HG03439 (cell line): ENCODE results near the gene NKTR.

Source experiments
- ATAC-seq: cut with Tn5 transposase; IDR thresholded peaks from one replicate; pipeline ENCODE4 v1.9.1; 2021; ENCODE audit warnings: mild to moderate bottlenecking, moderate library complexity; ENCODE audit not compliant: unreplicated experiment

NKTR gene

GRCh38 chr3:42680271-42680670, 79.8 kb downstream of the NKTR start:
- no peak for ATAC-seq

- no peak for ATAC-seq
Measured at GRCh38 chr3:42680806-42681205, 80.3 kb downstream of the NKTR start.

- ATAC-seq: no peak
Measured at GRCh38 chr3:42681361-42682038, 81.0 kb downstream of the NKTR start.

GRCh38 chr3:42682301-42683070, 82.0 kb downstream of the NKTR start:
- ATAC-seq: no peak

- ATAC-seq: no peak
Measured at GRCh38 chr3:42683875-42684598, 83.6 kb downstream of the NKTR start.

GRCh38 chr3:42684632-42685362, 84.3 kb downstream of the NKTR start:
- no peak for ATAC-seq

- ATAC-seq: no peak
Measured at GRCh38 chr3:42685363-42685881, 84.9 kb downstream of the NKTR start, which contains the start of gene KLHL40. TSS of gene KLHL40 (plus strand) at chr3:42685537. CDS start at chr3:42685619, 82 bp downstream.

GRCh38 chr3:42685891-42686820, 85.7 kb downstream of the NKTR start:
- no peak for ATAC-seq

GRCh38 chr3:42686832-42687650, 86.6 kb downstream of the NKTR start:
- ATAC-seq: no peak

- ATAC-seq: no peak
Measured at GRCh38 chr3:42688016-42688415, 87.5 kb downstream of the NKTR start.

- ATAC-seq: no peak
Measured at GRCh38 chr3:42688487-42689420, 88.3 kb downstream of the NKTR start.

- ATAC-seq: no peak
Measured at GRCh38 chr3:42689421-42690014, 89.0 kb downstream of the NKTR start.

GRCh38 chr3:42690191-42690590, 89.7 kb downstream of the NKTR start:
- no peak for ATAC-seq

- no peak for ATAC-seq
Measured at GRCh38 chr3:42690766-42691680, 90.5 kb downstream of the NKTR start.

GRCh38 chr3:42691816-42692666, 91.6 kb downstream of the NKTR start:
- no peak for ATAC-seq
